Activated CD4-positive, alpha-beta T cell treated with anti-CD3 and anti-CD28 coated beads, Interleukin-10, Interleukin-2, amounts not matched to agents 100 ng/mL and 50 ng/mL, durations not matched to agents 16 hours and 8 hours (primary cell): ENCODE data around the gene CRACR2A.

ENCODE experiments used
- DNase-seq: peaks from one replicate; pipeline ENCODE4 v3.0.0-alpha.2; 2020

CRACR2A gene

GRCh38 chr12:3723916-3724805, 28.7 kb downstream of the CRACR2A start:
- no peak for DNase-seq

- no peak for DNase-seq
Measured at GRCh38 chr12:3722368-3722767, 30.5 kb downstream of the CRACR2A start.

- DNase-seq, result no peak
Measured at GRCh38 chr12:3720772-3721171, 32.1 kb downstream of the CRACR2A start.

GRCh38 chr12:3718100-3718499, 34.8 kb downstream of the CRACR2A start:
- DNase-seq, result no peak

GRCh38 chr12:3717283-3717898, 35.5 kb downstream of the CRACR2A start:
- DNase-seq, result no peak

- DNase-seq, result no peak
Measured at GRCh38 chr12:3715999-3716398, 36.9 kb downstream of the CRACR2A start.

GRCh38 chr12:3713947-3714346, 39.0 kb downstream of the CRACR2A start:
- no peak for DNase-seq

- no peak for DNase-seq
Measured at GRCh38 chr12:3713483-3713882, 39.4 kb downstream of the CRACR2A start.

- DNase-seq, result no peak
Measured at GRCh38 chr12:3712209-3712992, 40.5 kb downstream of the CRACR2A start.

- DNase-seq, result no peak
Measured at GRCh38 chr12:3705354-3705675, 47.6 kb downstream of the CRACR2A start.

- DNase-seq, result no peak
Measured at GRCh38 chr12:3704512-3705353, 48.2 kb downstream of the CRACR2A start.

GRCh38 chr12:3700861-3701260, 52.0 kb downstream of the CRACR2A start:
- no peak for DNase-seq

- no peak for DNase-seq
Measured at GRCh38 chr12:3698218-3698974, 54.5 kb downstream of the CRACR2A start.

GRCh38 chr12:3697311-3697870, 55.5 kb downstream of the CRACR2A start:
- DNase-seq, result no peak

GRCh38 chr12:3694673-3695072, 58.2 kb downstream of the CRACR2A start:
- no peak for DNase-seq

GRCh38 chr12:3692616-3693365, 60.1 kb downstream of the CRACR2A start:
- DNase-seq, result no peak

GRCh38 chr12:3686463-3686862, 66.4 kb downstream of the CRACR2A start:
- no peak for DNase-seq

- no peak for DNase-seq
Measured at GRCh38 chr12:3685830-3686229, 67.1 kb downstream of the CRACR2A start.

GRCh38 chr12:3684449-3685051, 68.4 kb downstream of the CRACR2A start:
- DNase-seq, result no peak

- DNase-seq, result no peak
Measured at GRCh38 chr12:3683670-3684069, 69.2 kb downstream of the CRACR2A start.
